Neural crest cell (in vitro differentiated cells): Measurements from ENCODE around the gene CLEC12A. TPM values are rescaled to one million over a fixed set of nuclear protein-coding genes. Genes with fewer than 3 reads are reported as not detected.
A peak's percentile ranks its signal among the peaks of the same experiment; 100 is the strongest.

ENCODE experiments used
- DNase-seq: peaks from one replicate; pipeline ENCODE4 v3.0.0; 2021; ENCODE audit warnings: low read depth, mixed read lengths, low spot score
- H3K27ac Mint-ChIP-seq: one replicate; pipeline ENCODE4 v1.8.0; 2021; ENCODE audit warnings: mild to moderate bottlenecking, mixed read lengths; ENCODE audit not compliant: unreplicated experiment
- H3K27me3 Mint-ChIP-seq: 2 replicates; pipeline ENCODE4 v1.8.0; 2021; ENCODE audit warnings: low read depth, mild to moderate bottlenecking, mixed read lengths
- H3K36me3 Mint-ChIP-seq: 2 replicates; pipeline ENCODE4 v1.8.0; 2021; ENCODE audit warnings: low read depth, mild to moderate bottlenecking, mixed read lengths
- H3K4me1 Mint-ChIP-seq: 2 replicates; pipeline ENCODE4 v1.8.0; 2021; ENCODE audit warnings: mixed read lengths
- H3K4me3 Mint-ChIP-seq: one replicate; pipeline ENCODE4 v1.8.0; 2021; ENCODE audit warnings: mild to moderate bottlenecking, mixed read lengths
- H3K9me3 Mint-ChIP-seq: 2 replicates; pipeline ENCODE4 v1.8.0; 2021; ENCODE audit warnings: mixed read lengths
- CTCF ChIP-seq: fragments of 200-600 bp; sonication (generic); conservative IDR thresholded peaks from 2 replicates; pipeline ENCODE4 v1.5.0; 2021; ENCODE audit warnings: antibody characterized with exemption, mild to moderate bottlenecking
- long read RNA-seq: library from polyadenylated mRNA; unstranded; transcript quantifications from one replicate; pipeline ENCODE4 v2.0.0, GENCODE V29; 2020
- total RNA-seq: library from RNA; stranded (reverse); gene quantifications from 2 replicates; pipeline ENCODE4 v1.2.1, GENCODE V29; 2021

CLEC12A gene
- not detected in 2 replicates for total RNA-seq
- long read RNA-seq: 0 reads

- Mint-ChIP-seq H3K4me1 (no peaks in the 10 kb centered on the region), H3K36me3 (no peaks in the 10 kb centered on the region), H3K4me3 (no peak within 1 kb of the TSS), H3K9me3 (peaks cover 5% of the 10 kb centered on the region), H3K27me3 (no peaks in the 10 kb centered on the region), H3K27ac (no peak within 1 kb of the TSS)
- no peak for TF ChIP-seq CTCF
- no peak for DNase-seq
Measured at GRCh38 chr12:9971181-9971580, at the start of gene CLEC12A. CLEC12A (plus strand) TSS chr12:9971409; CDS start chr12:9971597, 188 bp downstream.

- Mint-ChIP-seq H3K36me3 (no peaks in the 10 kb centered on the region), H3K4me1 (no peaks in the 10 kb centered on the region), H3K9me3 (peaks cover 8% of the 10 kb centered on the region), H3K27me3 (no peaks in the 10 kb centered on the region), H3K4me3 (no peak overlapping the region), H3K27ac (no peak overlapping the region)
- no peak for DNase-seq
- TF ChIP-seq CTCF: no peak
Measured at GRCh38 chr12:9922429-9922828, 48.8 kb upstream of the CLEC12A start.

DNA sequence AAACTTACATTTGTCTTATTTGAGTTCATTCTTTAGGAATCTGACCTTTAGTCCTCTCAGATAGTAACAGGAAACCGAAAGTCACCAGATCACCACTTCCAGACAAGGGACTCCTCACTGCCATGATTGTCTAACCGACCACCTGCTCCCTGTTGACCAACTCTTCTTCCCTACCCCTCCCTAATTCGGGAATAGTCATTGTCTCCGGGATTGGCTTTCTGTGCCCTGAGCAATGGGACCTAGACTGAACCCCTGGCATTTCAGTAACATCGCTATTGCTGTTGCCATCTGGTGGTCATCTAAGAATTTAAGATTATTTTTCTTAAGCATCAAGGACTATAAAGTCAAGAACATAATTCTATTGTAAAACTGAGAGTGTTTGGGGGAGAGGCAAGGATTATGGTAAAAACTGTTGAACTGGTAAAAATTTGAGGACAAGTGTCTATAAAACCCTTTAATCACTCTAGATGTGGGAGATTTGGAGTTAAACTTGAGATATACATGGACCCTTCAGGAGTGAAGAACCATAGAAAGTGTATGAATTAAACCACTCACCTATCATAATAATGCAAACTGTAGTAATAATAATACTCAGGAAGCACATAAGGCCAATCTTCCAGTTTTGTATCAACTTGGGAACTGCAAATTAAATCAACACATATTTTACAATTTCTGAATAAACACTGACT is 45.4 kb upstream of the CLEC12A start:
- H3K27me3 Mint-ChIP-seq: no peaks in the 10 kb centered on the region
- H3K36me3 Mint-ChIP-seq: no peaks in the 10 kb centered on the region
- no peaks in the 10 kb centered on the region for H3K9me3 Mint-ChIP-seq
- H3K27ac Mint-ChIP-seq: no peak overlapping the region
- H3K4me1 Mint-ChIP-seq: no peaks in the 10 kb centered on the region
- H3K4me3 Mint-ChIP-seq: no peak overlapping the region
- no peak for DNase-seq
- TF ChIP-seq CTCF: peak; percentile 75

GRCh38 chr12:9926876-9927275 is 44.3 kb upstream of the CLEC12A start:
- Mint-ChIP-seq H3K27ac (no peak overlapping the region), H3K9me3 (no peaks in the 10 kb centered on the region), H3K27me3 (no peaks in the 10 kb centered on the region), H3K4me1 (no peaks in the 10 kb centered on the region), H3K36me3 (no peaks in the 10 kb centered on the region), H3K4me3 (no peak overlapping the region)
- DNase-seq: no peak
- TF ChIP-seq CTCF: no peak

DNA sequence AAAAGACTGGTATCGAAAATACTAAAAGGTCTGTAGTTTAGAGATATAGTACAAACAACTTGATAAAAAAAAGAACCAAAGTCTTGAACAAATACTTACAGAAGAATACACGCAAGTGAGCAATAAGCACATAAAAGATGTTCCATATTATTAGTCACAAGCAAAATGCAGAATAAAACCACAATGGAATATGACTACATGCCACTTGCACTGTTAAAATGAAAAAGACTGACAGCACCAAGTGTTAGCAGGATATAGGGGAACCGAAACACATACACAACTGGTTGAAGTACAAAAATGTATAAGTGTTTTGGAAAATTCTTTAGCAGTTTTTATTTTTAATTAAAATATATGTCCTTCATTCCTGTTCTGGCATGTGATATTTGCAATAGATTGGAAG is 42.6 kb upstream of the CLEC12A start:
- Mint-ChIP-seq H3K4me3 (no peak overlapping the region), H3K27ac (no peak overlapping the region), H3K36me3 (no peaks in the 10 kb centered on the region), H3K4me1 (no peaks in the 10 kb centered on the region), H3K9me3 (no peaks in the 10 kb centered on the region), H3K27me3 (no peaks in the 10 kb centered on the region)
- no peak for TF ChIP-seq CTCF
- no peak for DNase-seq
